ENCODE data around the gene CENPF. TPM values are rescaled to one million over a fixed set of nuclear protein-coding genes. Genes with fewer than 3 reads are reported as not detected.

CENPF gene
- total RNA-seq, 1 experiment from 2014 or later: 76.7 TPM

Other genes with a start within 250 kb of the CENPF start
- gene PTPN14, start 51.6 kb upstream of the CENPF start, total RNA-seq (2014; rRNA removed; shearing (Covaris generic)): 15.7 and 21.3 TPM in 2 replicates

All from H7 (cell line).